GM13976 (cell line): ENCODE results near the gene RAB40C.
"Not testable (repeated sequence)": the region's sequence is repeated elsewhere in the genome, so short reads cannot be mapped to it uniquely, and the experiment has no call there.

Experiments
- DNase-seq: peaks from one replicate; pipeline ENCODE4 v3.0.0; 2012; ENCODE audit warnings: low spot score
- CTCF ChIP-seq: IDR thresholded peaks from 2 replicates; pipeline ENCODE4 v1.5.1; 2012; ENCODE audit warnings: borderline replicate concordance, mild to moderate bottlenecking; ENCODE audit not compliant: insufficient read depth; ENCODE audit errors: extremely low read depth, missing control alignments, control extremely low read depth
- in situ Hi-C: fragments of 300-500 bp; cut with MboI; formaldehyde crosslinking; loops from one replicate; pipeline ENCODE4 v1.12.0; 2022; ENCODE audit warnings: low sequenced_read_pairs, mixed read lengths, inconsistent platforms; ENCODE audit not compliant: unreplicated experiment

The RAB40C gene

GRCh38 chr16:595942-596735 lies 6.3 kb downstream of the RAB40C start:
- in situ Hi-C loops, result no loop called here
- TF ChIP-seq CTCF, result no peak
- no peak for DNase-seq

DNA sequence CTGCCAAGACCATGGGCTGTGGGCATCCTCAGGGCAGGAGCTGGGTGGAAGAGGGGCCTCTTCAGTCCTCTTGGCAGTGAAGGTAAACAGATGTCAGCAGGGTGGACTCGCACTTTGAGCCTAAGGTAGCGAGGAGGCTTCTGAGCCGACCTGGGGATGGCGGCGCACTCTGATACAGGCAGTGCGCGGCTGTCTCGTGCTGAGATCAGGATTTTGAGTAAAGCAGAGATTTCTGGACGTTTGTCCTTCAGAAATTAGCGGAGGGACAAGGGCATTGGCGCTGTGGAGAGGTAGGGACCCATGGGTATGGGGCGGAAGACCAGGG lies 6.8 kb downstream of the RAB40C start:
- DNase-seq, result no peak
- no peak for TF ChIP-seq CTCF
- in situ Hi-C loops, result no loop called here

DNA sequence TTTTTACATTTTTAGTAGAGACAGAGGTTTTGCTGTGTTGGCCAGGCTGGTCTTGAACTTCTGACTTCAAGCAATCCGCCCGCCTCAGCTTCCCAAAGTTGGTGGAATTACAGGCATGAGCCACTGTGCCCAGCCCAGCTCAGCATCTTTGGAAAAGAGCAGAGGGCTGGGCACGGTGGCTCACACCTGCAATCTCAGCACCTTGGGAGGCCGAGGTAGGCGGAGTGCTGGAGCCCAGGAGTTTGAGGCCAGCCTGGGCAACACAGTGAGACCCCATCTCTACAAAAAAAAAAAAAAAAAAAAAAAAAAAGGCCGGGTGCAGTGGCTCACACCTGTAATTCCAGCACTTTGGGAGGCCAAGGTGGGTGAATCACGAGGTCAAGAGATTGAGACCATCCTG lies 7.8 kb downstream of the RAB40C start:
- in situ Hi-C loops, DNase-seq: not testable (repeated sequence)

- in situ Hi-C loops, result no loop called here
- TF ChIP-seq CTCF, result no peak
- no peak for DNase-seq
These were observed 9.2 kb downstream of the RAB40C start for GRCh38 chr16:598823-599739.

DNA sequence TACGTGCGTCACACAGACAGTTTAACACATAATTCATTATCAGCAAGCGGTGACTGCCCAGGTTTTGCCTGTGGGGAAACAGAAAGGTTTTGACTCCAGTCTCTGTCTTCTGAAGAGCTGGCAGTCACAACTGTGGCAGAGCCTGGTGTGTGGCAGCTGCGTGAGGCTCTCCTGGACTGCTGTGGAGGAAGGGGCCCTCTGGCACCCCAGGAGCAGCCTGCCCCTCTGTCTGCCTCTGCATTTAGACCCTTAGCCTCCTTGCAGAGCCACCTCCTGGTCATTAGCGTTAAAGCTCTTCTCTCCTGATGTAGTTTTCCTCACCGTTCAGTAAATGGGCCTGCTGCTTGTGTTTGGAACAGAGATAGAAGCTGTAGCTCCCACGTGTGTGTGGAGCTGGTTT lies 10.9 kb downstream of the RAB40C start:
- no peak for DNase-seq

GRCh38 chr16:603933-604332 lies 14.1 kb downstream of the RAB40C start:
- no peak for TF ChIP-seq CTCF
- in situ Hi-C loops, result no loop called here
- no peak for DNase-seq

More for the DNA sequence above, 10.9 kb downstream of the RAB40C start:
- TF ChIP-seq CTCF, result no peak
- in situ Hi-C loops, result no loop called here
